Endothelial cell of umbilical vein (primary cell): ENCODE results near the gene CACNA2D3. TPM values are rescaled to one million over a fixed set of nuclear protein-coding genes. Genes with fewer than 3 reads are reported as not detected.

ENCODE experiments used
- BruUV-seq: library from RNA; stranded (reverse); fragments of 400-500 nt; replicated peaks from 2 replicates; lab custom pipeline; 2021; lab: Mats Ljungman, UMichigan
- CTCF ChIA-PET: fragments of 300-600, 350-600 bp; sonication (Branson Sonifier 250); formaldehyde crosslinking; loops from one replicate; lab custom pipeline; 2021; ENCODE audit warnings: antibody characterized with exemption, inconsistent platforms; lab: Charles Lee
- POLR2A ChIA-PET: fragments of 300-600, 350-600 bp; sonication (Branson Sonifier 250); formaldehyde crosslinking; loops from one replicate; lab custom pipeline; 2021; ENCODE audit warnings: antibody characterized with exemption, inconsistent platforms; lab: Charles Lee
- DNase-seq: peaks from one replicate; pipeline ENCODE4 v3.0.0-alpha.2; 2011; ENCODE audit warnings: low read depth, low spot score
- FAIRE-seq: peaks from 2 replicates; lab custom pipeline; 2011; peaks lifted over from hg19 to GRCh38; lab: Jason Lieb, UNC
- H2AFZ ChIP-seq: 2 replicates; pipeline ENCODE4 v1.6.0; 2012; ENCODE audit warnings: low read depth, low read length, control low read depth, inconsistent platforms
- H3K27ac ChIP-seq: 2 replicates; pipeline ENCODE4 v1.5.1; 2011; ENCODE audit warnings: low read depth, mild to moderate bottlenecking, control low read depth, low read length, moderate library complexity; ENCODE audit not compliant: insufficient read depth
- H3K27me3 ChIP-seq, 2 experiments: 2 replicates each; pipeline versions ENCODE4 v1.6.0 to v1.6.1; 2011; ENCODE audit warnings: low read length in 2 of 2, mixed read lengths in 1 of 2; ENCODE audit not compliant: control insufficient read depth in 2 of 2, insufficient read depth in 2 of 2
- H3K36me3 ChIP-seq, 2 experiments: 2 replicates in 1 of 2; 3 replicates in 1 of 2; pipeline ENCODE4 v1.5.1; 2011; ENCODE audit warnings: low read length in 2 of 2, mild to moderate bottlenecking in 1 of 2, moderate library complexity in 1 of 2; ENCODE audit not compliant: control insufficient read depth in 2 of 2, insufficient read depth in 2 of 2; ENCODE audit errors: extremely low read depth in 1 of 2
- H3K4me1 ChIP-seq: 3 replicates; pipeline ENCODE4 v1.5.1; 2011; ENCODE audit warnings: mild to moderate bottlenecking, low read length; ENCODE audit not compliant: control insufficient read depth, insufficient read depth; ENCODE audit errors: extremely low read depth
- H3K4me2 ChIP-seq: 2 replicates; pipeline ENCODE4 v1.6.1; 2011; ENCODE audit warnings: low read length, control low read depth, mixed read lengths; ENCODE audit not compliant: insufficient read depth
- H3K4me3 ChIP-seq, 3 experiments: fragments of 200-600 bp in 1 of 3; sonication (generic), shearing (Covaris generic) in 1 of 3; replicated peaks in 1 of 3; 2 replicates each; pipeline ENCODE4 v1.5.1; 2011 to 2016; ENCODE audit warnings: control low read depth in 3 of 3, low read length in 3 of 3, mild to moderate bottlenecking in 2 of 3, inconsistent platforms in 1 of 3, low read depth in 1 of 3, moderate library complexity in 1 of 3; ENCODE audit not compliant: insufficient read depth in 1 of 3
- H3K79me2 ChIP-seq: 2 replicates; pipeline ENCODE4 v1.6.0; 2012; ENCODE audit warnings: low read length, inconsistent platforms; ENCODE audit not compliant: control insufficient read depth, insufficient read depth
- H3K9ac ChIP-seq: replicated peaks from 2 replicates; pipeline ENCODE3; 2011; ENCODE audit warnings: low read length, control low read depth; ENCODE audit not compliant: insufficient read depth; ENCODE audit errors: extremely low read depth
- H3K9me1 ChIP-seq: replicated peaks from 3 replicates; pipeline ENCODE4 v1.6.0; 2011; ENCODE audit warnings: mild to moderate bottlenecking, low read length; ENCODE audit not compliant: control insufficient read depth, insufficient read depth; ENCODE audit errors: extremely low read depth
- H3K9me3 ChIP-seq: replicated peaks from 2 replicates; pipeline ENCODE4 v1.5.1; 2012; ENCODE audit warnings: low read length, inconsistent platforms; ENCODE audit not compliant: control insufficient read depth, insufficient read depth
- H4K20me1 ChIP-seq: replicated peaks from 2 replicates; pipeline ENCODE3; 2011; ENCODE audit warnings: mild to moderate bottlenecking, low read length; ENCODE audit not compliant: control insufficient read depth, insufficient read depth; ENCODE audit errors: extremely low read depth
- EZH2 ChIP-seq: IDR thresholded peaks from 2 replicates; pipeline ENCODE4 v1.6.1; 2012; ENCODE audit warnings: borderline replicate concordance, low read depth, mild to moderate bottlenecking, moderate library complexity, low read length, inconsistent platforms; ENCODE audit not compliant: severe bottlenecking
- FOS ChIP-seq: IDR thresholded peaks from 2 replicates; pipeline ENCODE4 v1.6.1; 2011; ENCODE audit warnings: mild to moderate bottlenecking, low read length, moderate library complexity, borderline replicate concordance; ENCODE audit not compliant: insufficient read depth
- GATA2 ChIP-seq: IDR thresholded peaks from 2 replicates; pipeline ENCODE4 v1.7.0; 2011; ENCODE audit warnings: low read depth, mild to moderate bottlenecking, moderate library complexity, mixed read lengths, low read length; ENCODE audit not compliant: insufficient read length, insufficient read depth
- JUN ChIP-seq: IDR thresholded peaks from 2 replicates; pipeline ENCODE4 v1.6.1; 2011; ENCODE audit warnings: borderline replicate concordance, low read depth; ENCODE audit not compliant: insufficient read length, insufficient read depth
- MYC ChIP-seq: IDR thresholded peaks from one replicate; pipeline ENCODE4 v1.6.1; 2011; ENCODE audit warnings: mild to moderate bottlenecking, low read depth, low read length
- POLR2A ChIP-seq: IDR thresholded peaks from 2 replicates; pipeline ENCODE4 v1.6.1; 2012; ENCODE audit warnings: low read depth, mild to moderate bottlenecking, control low read depth, low read length
- POLR2AphosphoS5 ChIP-seq: IDR thresholded peaks from 2 replicates; pipeline ENCODE4 v1.6.1; 2012; ENCODE audit warnings: low read depth, mild to moderate bottlenecking, control low read depth, low read length, moderate library complexity; ENCODE audit not compliant: insufficient read depth
- dilution Hi-C: fragments of 300-500 bp; cut with MboI; formaldehyde crosslinking; loops from one replicate; pipeline ENCODE4 v1.15.0; 2019; ENCODE audit warnings: low sequenced_read_pairs; ENCODE audit not compliant: extremely low pct_ligation_motif_present
- intact Hi-C: fragments of 100-400 bp; cut with micrococcal nuclease; formaldehyde crosslinking; loops from one replicate; pipeline ENCODE4 v1.10.0; 2022
- polyA plus RNA-seq, 4 experiments: library from polyadenylated mRNA; depleted of rRNA in 3 of 4; stranded (reverse) in 3 of 4; unstranded in 1 of 4; fragments of >200 nt; gene quantifications; 2 replicates each; pipeline versions ENCODE4 v1.2.1 to v1.2.3, GENCODE V29; 2011 to 2012; ENCODE audit warnings: missing spikeins in 1 of 4
- total RNA-seq: library from RNA; stranded (reverse); gene quantifications from 2 replicates; pipeline ENCODE4 v1.2.3, GENCODE V29; 2021
- TF ChIP-seq, protein P1 (sequence below): IDR thresholded peaks from 2 replicates; pipeline ENCODE4 v1.6.1; 2011; ENCODE audit not compliant: insufficient read depth, insufficient read length
- TF ChIP-seq, protein P2 (sequence below), 2 donors: IDR thresholded peaks; 1 replicate in 1 of 2; 2 replicates in 1 of 2; pipeline ENCODE4 v1.5.1; 2011; ENCODE audit warnings: low read length in 2 of 2, mild to moderate bottlenecking in 2 of 2, moderate library complexity in 2 of 2, control low read depth in 1 of 2, inconsistent platforms in 1 of 2, low read depth in 1 of 2; ENCODE audit not compliant: insufficient read depth in 1 of 2; ENCODE audit errors: extremely low read depth in 1 of 2

The CACNA2D3 gene
- total and polyA plus RNA-seq, 2 donors (not counting 3 experiments of a cell fraction or from before 2014, with no cell fraction given) = not detected

DNA sequence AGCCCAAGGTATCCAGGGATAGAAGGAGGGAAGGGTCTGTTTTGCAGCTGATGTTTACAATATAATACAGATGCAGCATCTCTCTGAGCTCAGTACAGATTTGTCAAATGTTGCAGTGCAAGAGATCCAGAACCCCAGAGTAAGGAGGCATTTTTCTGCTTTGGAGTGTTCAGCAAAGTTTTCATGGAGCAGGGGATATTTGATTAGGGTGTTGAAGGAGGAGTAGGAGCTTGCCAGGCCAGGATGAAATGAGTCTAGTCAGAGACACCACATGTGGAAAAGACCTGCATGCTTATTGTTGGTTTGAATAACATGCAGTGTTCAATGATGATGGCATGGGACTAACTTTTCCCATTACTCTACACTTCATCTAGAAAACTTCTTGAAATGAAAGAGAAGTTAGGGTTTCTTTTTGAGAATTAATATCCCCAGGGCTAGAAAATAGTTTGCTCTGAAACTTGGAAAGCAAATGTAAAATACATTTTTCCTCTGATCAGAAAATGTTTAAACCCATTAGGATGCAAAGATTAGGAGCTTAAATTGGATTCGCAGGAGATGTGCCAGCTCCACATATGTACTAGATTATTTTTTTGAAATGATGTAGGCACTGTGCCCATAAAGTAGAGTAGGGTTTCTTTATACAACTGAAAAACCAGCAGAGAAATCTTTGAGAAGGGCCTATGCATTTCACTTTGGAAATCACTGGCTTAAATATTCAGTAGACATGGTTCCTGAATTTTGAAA, 243.8 kb downstream of the CACNA2D3 start:
- POLR2A ChIA-PET = no interaction called here
- intact Hi-C loops = no loop called here
- DNase-seq (no peak), FAIRE-seq (no peak)
- dilution Hi-C loops = no loop called here
- Histone ChIP-seq H3K27ac (no peak overlapping the region), H3K79me2 (no peaks in the 10 kb centered on the region), H3K36me3 (no peaks in the 10 kb centered on the region), H3K9ac (no peak overlapping the region), H3K4me2 (no peak overlapping the region), H4K20me1 (no peaks in the 10 kb centered on the region), H3K27me3 (no peaks in the 10 kb centered on the region), H3K9me1 (no peaks in the 10 kb centered on the region), H3K9me3 (peaks cover 4% of the 10 kb centered on the region), H3K4me3 (no peak overlapping the region), H2AFZ (no peak overlapping the region), H3K4me1 (no peaks in the 10 kb centered on the region)
- CTCF ChIA-PET = no interaction called here
- no peak for TF ChIP-seq POLR2AphosphoS5
- no peak for TF ChIP-seq JUN
- TF ChIP-seq, protein P1, sequence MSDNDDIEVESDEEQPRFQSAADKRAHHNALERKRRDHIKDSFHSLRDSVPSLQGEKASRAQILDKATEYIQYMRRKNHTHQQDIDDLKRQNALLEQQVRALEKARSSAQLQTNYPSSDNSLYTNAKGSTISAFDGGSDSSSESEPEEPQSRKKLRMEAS = no peak
- no peak for TF ChIP-seq MYC
- TF ChIP-seq POLR2A = no peak
- TF ChIP-seq FOS = no peak
- TF ChIP-seq GATA2 = no peak
- TF ChIP-seq, protein P2, sequence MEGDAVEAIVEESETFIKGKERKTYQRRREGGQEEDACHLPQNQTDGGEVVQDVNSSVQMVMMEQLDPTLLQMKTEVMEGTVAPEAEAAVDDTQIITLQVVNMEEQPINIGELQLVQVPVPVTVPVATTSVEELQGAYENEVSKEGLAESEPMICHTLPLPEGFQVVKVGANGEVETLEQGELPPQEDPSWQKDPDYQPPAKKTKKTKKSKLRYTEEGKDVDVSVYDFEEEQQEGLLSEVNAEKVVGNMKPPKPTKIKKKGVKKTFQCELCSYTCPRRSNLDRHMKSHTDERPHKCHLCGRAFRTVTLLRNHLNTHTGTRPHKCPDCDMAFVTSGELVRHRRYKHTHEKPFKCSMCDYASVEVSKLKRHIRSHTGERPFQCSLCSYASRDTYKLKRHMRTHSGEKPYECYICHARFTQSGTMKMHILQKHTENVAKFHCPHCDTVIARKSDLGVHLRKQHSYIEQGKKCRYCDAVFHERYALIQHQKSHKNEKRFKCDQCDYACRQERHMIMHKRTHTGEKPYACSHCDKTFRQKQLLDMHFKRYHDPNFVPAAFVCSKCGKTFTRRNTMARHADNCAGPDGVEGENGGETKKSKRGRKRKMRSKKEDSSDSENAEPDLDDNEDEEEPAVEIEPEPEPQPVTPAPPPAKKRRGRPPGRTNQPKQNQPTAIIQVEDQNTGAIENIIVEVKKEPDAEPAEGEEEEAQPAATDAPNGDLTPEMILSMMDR (IDR thresholded peaks at IDR 0.05; ENCODE audit: extremely low read depth in 1 of 2, insufficient read depth in 1 of 2, low read depth in 1 of 2, low read length in 2 of 2) = no peak
- TF ChIP-seq EZH2 = no peak
- no TSS peak for BruUV-seq
